Lung (tissue), 12 donors: ENCODE measurements around the gene NKAP. TPM values are rescaled to one million over a fixed set of nuclear protein-coding genes. Genes with fewer than 3 reads are reported as not detected.

Source experiments
- ATAC-seq: fragments of 200-7000 bp; cut with Tn5 transposase; one replicate; pipeline ENCODE4 v1.9.1; 2020; ENCODE audit warnings: moderate number of reproducible peaks; ENCODE audit not compliant: insufficient read depth, low FRiP score
- DNase-seq, 3 donors: peaks; one replicate each; pipeline ENCODE4 v3.0.0-alpha.2; 2013 to 2017
- H3K27ac ChIP-seq, 2 donors: one replicate each; pipeline ENCODE4 v1.5.1; 2013; ENCODE audit warnings: mild to moderate bottlenecking in 2 of 2, moderate library complexity in 2 of 2, control low read depth in 1 of 2, inconsistent platforms in 1 of 2, low read depth in 1 of 2, low read length in 1 of 2
- H3K27me3 ChIP-seq, 3 donors: one replicate each; pipeline ENCODE4 v1.5.1; 2013; ENCODE audit warnings: low read length in 2 of 3; ENCODE audit not compliant: control insufficient read depth in 3 of 3, insufficient read depth in 3 of 3
- H3K36me3 ChIP-seq, 4 donors: one replicate each; pipeline ENCODE4 v1.5.1; 2013; ENCODE audit warnings: low read length in 4 of 4, mild to moderate bottlenecking in 1 of 4, moderate library complexity in 1 of 4; ENCODE audit not compliant: control insufficient read depth in 4 of 4, insufficient read depth in 4 of 4
- H3K4me1 ChIP-seq, 5 donors: one replicate each; pipeline ENCODE4 v1.5.1; 2013; ENCODE audit warnings: low read length in 5 of 5, mild to moderate bottlenecking in 2 of 5, moderate library complexity in 1 of 5; ENCODE audit not compliant: control insufficient read depth in 5 of 5, insufficient read depth in 5 of 5
- H3K4me3 ChIP-seq: one replicate; pipeline ENCODE4 v1.5.1; 2013; ENCODE audit warnings: mild to moderate bottlenecking, control low read depth, moderate library complexity
- H3K9ac ChIP-seq, 2 donors: one replicate each; pipeline ENCODE4 v1.5.1; 2013; ENCODE audit warnings: low read length in 2 of 2, control low read depth in 1 of 2; ENCODE audit not compliant: insufficient read depth in 1 of 2
- H3K9me3 ChIP-seq, 4 donors: one replicate each; pipeline ENCODE4 v1.5.1; 2013; ENCODE audit warnings: low read length in 3 of 4, mild to moderate bottlenecking in 1 of 4, moderate library complexity in 1 of 4; ENCODE audit not compliant: control insufficient read depth in 4 of 4, insufficient read depth in 3 of 4
- WGBS, 2 donors: extraction: QIAGEN DNeasy Blood & Tissue Kit; methylation state at CpG; one replicate each; pipeline ENCODE4 v1.1.7; 2013; 5-methylcytosine and 5-hydroxymethylcytosine counted together
- polyA plus RNA-seq, 2 donors: library from polyadenylated mRNA; stranded (reverse); fragments of 200-250 nt; gene quantifications; one replicate each; pipeline ENCODE4 v1.2.1, GENCODE V29; 2013
- total RNA-seq, 2 donors: library from RNA; depleted of rRNA in 1 of 2; stranded (reverse); fragments of >200 nt in 1 of 2; gene quantifications; one replicate each; pipeline ENCODE4 v1.2.1, GENCODE V29; 2014 to 2021
- TF ChIP-seq, protein P1 (sequence below): IDR thresholded peaks from 2 replicates; pipeline ENCODE4 v1.5.1; 2012; ENCODE audit warnings: mild to moderate bottlenecking; ENCODE audit errors: control extremely low read depth, extremely low read depth
- donor health status: control.
- donor health status: control.
- donor health status: Bipolar disorder and iron deficiency.
- donor health status: healthy.
- donor health status: DM: yes; HTN: yes; CAD: no.

The NKAP gene
- total and polyA plus RNA-seq, 4 donors, result 4.7 to 9.8 (median 8.4) TPM

- Histone ChIP-seq H3K9me3 (no peaks in the 10 kb centered on the region), H3K27me3 (no peaks in the 10 kb centered on the region), H3K4me3 (no peak overlapping the region), H3K27ac (no peak overlapping the region), H3K9ac (no peak overlapping the region), H3K4me1 (no peaks in the 10 kb centered on the region), H3K36me3 (peaks cover 0 to 3% (median 0%) of the 10 kb centered on the region in 4 donors)
- 74% methylated on average over 5 of the region's 5 CpGs for WGBS, 2 donors
- TF ChIP-seq, protein P1, sequence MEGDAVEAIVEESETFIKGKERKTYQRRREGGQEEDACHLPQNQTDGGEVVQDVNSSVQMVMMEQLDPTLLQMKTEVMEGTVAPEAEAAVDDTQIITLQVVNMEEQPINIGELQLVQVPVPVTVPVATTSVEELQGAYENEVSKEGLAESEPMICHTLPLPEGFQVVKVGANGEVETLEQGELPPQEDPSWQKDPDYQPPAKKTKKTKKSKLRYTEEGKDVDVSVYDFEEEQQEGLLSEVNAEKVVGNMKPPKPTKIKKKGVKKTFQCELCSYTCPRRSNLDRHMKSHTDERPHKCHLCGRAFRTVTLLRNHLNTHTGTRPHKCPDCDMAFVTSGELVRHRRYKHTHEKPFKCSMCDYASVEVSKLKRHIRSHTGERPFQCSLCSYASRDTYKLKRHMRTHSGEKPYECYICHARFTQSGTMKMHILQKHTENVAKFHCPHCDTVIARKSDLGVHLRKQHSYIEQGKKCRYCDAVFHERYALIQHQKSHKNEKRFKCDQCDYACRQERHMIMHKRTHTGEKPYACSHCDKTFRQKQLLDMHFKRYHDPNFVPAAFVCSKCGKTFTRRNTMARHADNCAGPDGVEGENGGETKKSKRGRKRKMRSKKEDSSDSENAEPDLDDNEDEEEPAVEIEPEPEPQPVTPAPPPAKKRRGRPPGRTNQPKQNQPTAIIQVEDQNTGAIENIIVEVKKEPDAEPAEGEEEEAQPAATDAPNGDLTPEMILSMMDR, result no peak
- DNase-seq (no peak), ATAC-seq (no peak)
These were observed 63.5 kb downstream of the NKAP start for GRCh38 chrX:119880076-119880475.

- 61 to 76% methylated on average over 2 of the region's 2 CpGs for WGBS, 2 donors
- no peaks in the 10 kb centered on the region for H3K27me3 ChIP-seq
- no peaks in the 10 kb centered on the region for H3K4me1 ChIP-seq
- H3K27ac ChIP-seq, result no peak overlapping the region
- no peak overlapping the region for H3K4me3 ChIP-seq
- DNase-seq (no peak), ATAC-seq (no peak)
- peaks cover 0 to 3% (median 1%) of the 10 kb centered on the region in 4 donors for H3K36me3 ChIP-seq
- no peaks in the 10 kb centered on the region for H3K9me3 ChIP-seq
- TF ChIP-seq, protein P1, result no peak
- no peak overlapping the region for H3K9ac ChIP-seq
These were observed 64.8 kb downstream of the NKAP start for GRCh38 chrX:119878740-119879139.

- peak within 1 kb of the TSS; percentile 79 to 91 for H3K27ac ChIP-seq
- TF ChIP-seq, protein P1, result no peak
- WGBS, 2 donors, result 0 to 40% methylated on average over 54 to 62 of the region's 62 CpGs
- peak within 1 kb of the TSS; percentile 78 to 81 for H3K9ac ChIP-seq
- peak; percentile 95 for ATAC-seq
- H3K27me3 ChIP-seq, result no peaks in the 10 kb centered on the region
- peak within 1 kb of the TSS; percentile 33 for H3K4me3 ChIP-seq
- peaks cover 0 to 3% (median 0%) of the 10 kb centered on the region in 4 donors for H3K36me3 ChIP-seq
- peak; percentile 85 to 92 (median 87) for DNase-seq
- peaks cover 0 to 8% (median 0%) of the 10 kb centered on the region in 5 donors for H3K4me1 ChIP-seq
- H3K9me3 ChIP-seq, result peaks cover 0 to 6% (median 0%) of the 10 kb centered on the region in 4 donors
These were observed 71.8 kb downstream of the NKAP start, which contains the start of the genes NDUFA1 and RNF113A for GRCh38 chrX:119871599-119872395. NDUFA1 (plus strand) TSS chrX:119871832; CDS start chrX:119871912, 80 bp downstream. RNF113A (minus strand) TSS chrX:119871733; CDS start chrX:119871613, 120 bp downstream.
